IPS DF 19.7 (cell line): ENCODE data around the gene GPSM1.

Experiments
- DNase-seq: peaks from one replicate; pipeline ENCODE4 v3.0.0-alpha.2; 2013; ENCODE audit warnings: low read depth, low spot score

GPSM1 gene

GRCh38 chr9:136290508-136291000 lies 36.8 kb upstream of the GPSM1 start:
- no peak for DNase-seq

- no peak for DNase-seq
Observed at GRCh38 chr9:136291306-136292025, 35.9 kb upstream of the GPSM1 start.

- DNase-seq, result no peak
Observed at GRCh38 chr9:136292026-136292538, 35.3 kb upstream of the GPSM1 start.

- DNase-seq, result no peak
Observed at GRCh38 chr9:136292591-136293448, 34.5 kb upstream of the GPSM1 start.

GRCh38 chr9:136293476-136294077 lies 33.8 kb upstream of the GPSM1 start:
- DNase-seq, result no peak

GRCh38 chr9:136294437-136294836 lies 32.9 kb upstream of the GPSM1 start:
- DNase-seq, result no peak

- DNase-seq, result no peak
Observed at GRCh38 chr9:136295055-136295454, 32.3 kb upstream of the GPSM1 start.

- DNase-seq, result no peak
Observed at GRCh38 chr9:136295542-136296433, 31.6 kb upstream of the GPSM1 start.

GRCh38 chr9:136296434-136297015 lies 30.8 kb upstream of the GPSM1 start:
- DNase-seq, result no peak

GRCh38 chr9:136297016-136297691 lies 30.2 kb upstream of the GPSM1 start:
- DNase-seq, result no peak

- no peak for DNase-seq
Observed at GRCh38 chr9:136297766-136298735, 29.3 kb upstream of the GPSM1 start.

- DNase-seq, result no peak
Observed at GRCh38 chr9:136299116-136299515, 28.2 kb upstream of the GPSM1 start.

- DNase-seq, result no peak
Observed at GRCh38 chr9:136299541-136299940, 27.8 kb upstream of the GPSM1 start.

GRCh38 chr9:136300016-136300545 lies 27.3 kb upstream of the GPSM1 start:
- DNase-seq, result no peak

- DNase-seq, result no peak
Observed at GRCh38 chr9:136300866-136301265, 26.5 kb upstream of the GPSM1 start.

GRCh38 chr9:136302527-136302926 lies 24.8 kb upstream of the GPSM1 start:
- no peak for DNase-seq

- no peak for DNase-seq
Observed at GRCh38 chr9:136303066-136303824, 24.1 kb upstream of the GPSM1 start.

GRCh38 chr9:136303825-136304416 lies 23.4 kb upstream of the GPSM1 start, which contains the start of gene CCDC187:
Gene CCDC187 (minus strand): TSS chr9:136304094. CDS start chr9:136303830, 264 bp downstream.
- DNase-seq, result no peak
